Heart right ventricle (tissue), 16 donors: ENCODE measurements around the gene RSPH3. TPM values are rescaled to one million over a fixed set of nuclear protein-coding genes. Genes with fewer than 3 reads are reported as not detected.
A peak's percentile ranks its signal among the peaks of the same experiment; 100 is the strongest.
"Not testable (repeated sequence)": the region's sequence is repeated elsewhere in the genome, so short reads cannot be mapped to it uniquely, and the experiment has no call there.

ENCODE experiments used
- ATAC-seq, 8 donors: fragments of 200-7000 bp; cut with Tn5 transposase; one replicate each; pipeline ENCODE4 v1.9.1; 2020; ENCODE audit warnings: mild to moderate bottlenecking in 8 of 8, moderate library complexity in 8 of 8, moderate number of reproducible peaks in 1 of 8
- DNase-seq, 2 donors: peaks; one replicate each; pipeline ENCODE4 v3.0.0-alpha.2; 2020
- H3K27ac ChIP-seq, 10 donors: fragments of 200-600 bp; sonication (generic) in 2 of 10; one replicate each; pipeline versions ENCODE4 v1.5.0 to v1.8.0; 2020 to 2022; ENCODE audit warnings: mild to moderate bottlenecking in 3 of 10
- H3K27me3 ChIP-seq, 7 donors: fragments of 200-600 bp; one replicate each; pipeline ENCODE4 v1.8.0; 2021 to 2022; ENCODE audit warnings: mild to moderate bottlenecking in 2 of 7
- H3K36me3 ChIP-seq, 9 donors: fragments of 200-600 bp; sonication (generic) in 1 of 9; one replicate each; pipeline versions ENCODE4 v1.5.0 to v1.8.0; 2020 to 2022; ENCODE audit warnings: mild to moderate bottlenecking in 2 of 9
- H3K4me1 ChIP-seq, 9 donors: fragments of 200-600 bp; sonication (generic) in 1 of 9; one replicate each; pipeline versions ENCODE4 v1.5.0 to v1.8.0; 2020 to 2022; ENCODE audit warnings: mild to moderate bottlenecking in 4 of 9
- H3K4me3 ChIP-seq, 10 donors: fragments of 200-600 bp; sonication (generic) in 2 of 10; one replicate each; pipeline versions ENCODE4 v1.5.0 to v1.8.0; 2020 to 2022; ENCODE audit warnings: mild to moderate bottlenecking in 7 of 10, moderate library complexity in 2 of 10
- H3K9me3 ChIP-seq, 11 donors: fragments of 200-600 bp in 10 of 11; sonication (generic) in 2 of 11; one replicate each; pipeline versions ENCODE4 v1.5.0 to v1.8.0; 2013 to 2022; ENCODE audit warnings: mild to moderate bottlenecking in 2 of 11, control low read depth in 1 of 11, moderate library complexity in 1 of 11
- CTCF ChIP-seq, 9 donors: fragments of 200-600 bp; sonication (generic) in 2 of 9; IDR thresholded peaks; one replicate each; pipeline versions ENCODE4 v1.5.0 to v1.8.0; 2021 to 2022; ENCODE audit warnings: antibody characterized with exemption in 9 of 9, mild to moderate bottlenecking in 5 of 9, moderate library complexity in 1 of 9
- WGBS, 2 donors: extraction: QIAGEN DNeasy Blood & Tissue Kit; methylation state at CpG; one replicate each; pipeline ENCODE4 v1.1.7; 2013; ENCODE audit warnings: inconsistent platforms in 1 of 2; 5-methylcytosine and 5-hydroxymethylcytosine counted together
- intact Hi-C, 10 donors: fragments of 100-400 bp; cut with DNase I; formaldehyde crosslinking; loops; one replicate each; pipeline versions ENCODE4 v1.11.1 to v1.14.2; 2022
- polyA plus RNA-seq, 2 donors: library from polyadenylated mRNA; stranded (reverse); fragments of 200-250 nt; gene quantifications; one replicate each; pipeline ENCODE4 v1.2.3, GENCODE V29; 2013
- total RNA-seq, 10 donors: library from RNA; stranded (reverse); fragmentation: NEBNext Ultra II Directional in 3 of 10; extraction: Animal tissue kit (Norgen Biotek cat#: 25700) in 3 of 10; gene quantifications; one replicate each; pipeline versions ENCODE4 v1.2.1 to v1.2.4, GENCODE V29; 2021 to 2023
- donor health status: Arrhythmogenic right ventricular cardiomyopathy.
- donor health status: ischemic (EF 13 %, LVEDD 7.1; RV severe dilation, severe dysfunction).
- donor health status: healthy with polysubstance abuse.
- donor health status: DM: no; HTN: yes; CAD: no.
- donor health status: DM: no; HTN: no; CAD: no.
- donor health status: ischemic (EF 25% LVEDD 6.9; RV normal size, moderate dysfunction).
- donor health status: ischemic (EF 25% LVEDD 5.7; RV mildly dilated, moderate dysfunction).
- donor health status: healthy.
- donor health status: DM: yes; HTN: yes; CAD: no.
- donor health status: Ischemic cardiomyopathy.
- donor health status: ischemic (EF 35%, LVEDD 5.7; RV mildly dilated, moderate dysfunction).
- donor health status: nonischemic (EF 11% LVEDD 7.7; RV severe dilation, severe dysfunction).
- donor health status: DM: yes; HTN: yes; CAD: no.
- donor health status: PGD.
- donor health status: ischemic (EF 29% LVEDD 5.4; RV normal size, mild dysfunction).
- donor health status: nonischemic (EF 23%, LVEDD 6.1; RV moderate dilation, normal function).

The RSPH3 gene
- total and polyA plus RNA-seq, 12 donors: 2.3 to 11.7 (median 10.1) TPM

DNA sequence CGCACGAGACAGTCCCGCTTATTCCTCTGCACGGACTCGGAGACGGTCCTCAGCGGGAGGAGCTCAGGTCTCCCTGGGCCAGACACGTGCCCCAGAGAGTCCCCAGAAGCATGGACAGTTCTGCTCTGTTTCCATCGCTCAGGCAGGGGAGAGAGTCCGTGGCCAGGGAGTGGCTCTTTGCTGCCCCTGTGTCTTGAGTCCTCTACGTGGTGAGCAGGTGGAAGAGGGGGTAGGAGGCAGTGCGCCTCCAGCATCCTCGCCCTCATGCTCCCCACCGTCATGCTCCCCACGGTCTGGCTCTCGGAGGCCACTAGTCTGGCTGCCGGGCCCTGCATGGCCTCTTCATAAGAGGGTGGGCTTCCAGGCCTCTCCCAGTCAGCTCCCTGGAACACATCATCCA lies 35.9 kb upstream of the RSPH3 start:
- no peak for TF ChIP-seq CTCF (IDR thresholded peaks at IDR 0.05)
- Histone ChIP-seq H3K27me3 (no peaks in the 10 kb centered on the region), H3K9me3 (no peaks in the 10 kb centered on the region), H3K4me3 (no peak overlapping the region), H3K36me3 (peaks cover 0 to 60% (median 0%) of the 10 kb centered on the region in 9 donors), H3K27ac (no peak overlapping the region), H3K4me1 (peaks cover 0 to 56% (median 0%) of the 10 kb centered on the region in 9 donors)
- no peak for DNase-seq
- ATAC-seq: no peak
- intact Hi-C loops: no loop called here
- WGBS, 2 donors: 89 to 91% methylated on average over 17 of the region's 17 CpGs

DNA sequence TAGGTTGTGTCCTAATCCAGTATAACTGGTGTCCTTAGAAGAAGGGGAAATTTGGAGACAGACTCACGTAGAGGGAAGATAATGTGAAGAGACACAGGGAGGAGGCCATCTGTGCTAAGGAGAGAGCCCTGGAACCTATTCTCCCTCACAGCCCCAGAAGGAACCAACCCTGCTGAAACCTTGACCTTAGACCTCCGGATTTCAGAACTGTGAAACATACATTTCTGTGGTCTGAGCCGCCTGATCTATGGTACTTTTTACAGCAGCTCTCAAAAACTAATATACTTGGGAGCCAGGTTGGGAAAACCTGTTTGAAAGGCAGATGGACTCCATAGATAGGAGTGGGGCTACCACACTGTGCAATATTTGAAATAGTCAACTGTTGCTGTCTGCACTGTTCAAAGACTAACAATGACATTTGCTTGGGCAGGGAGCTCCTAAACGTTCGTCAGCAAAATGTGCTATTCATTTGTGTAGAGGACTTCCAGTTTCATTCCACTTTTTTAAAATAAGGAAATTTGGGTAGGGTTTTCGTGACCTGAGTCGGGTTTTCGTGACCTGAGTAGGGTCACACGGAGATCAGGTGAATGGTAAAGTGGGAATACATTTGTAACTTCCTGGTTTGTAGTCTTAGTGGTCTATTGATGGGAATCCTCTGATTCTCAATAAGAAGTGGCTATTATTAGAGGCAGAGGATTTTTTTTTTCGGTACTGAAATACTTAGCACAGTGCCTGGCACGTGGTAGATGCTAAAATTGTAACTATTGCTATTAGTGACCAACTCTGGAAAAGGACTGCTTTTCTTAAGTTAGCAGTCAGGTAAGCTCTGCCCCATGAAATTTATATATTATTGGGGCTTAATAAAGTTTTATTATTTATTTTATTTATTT lies 33.4 kb upstream of the RSPH3 start:
- H3K4me1 ChIP-seq: peaks cover 0 to 33% (median 0%) of the 10 kb centered on the region in 9 donors
- peak overlapping the region in 1 of 10 donors; percentile 63 for H3K27ac ChIP-seq
- H3K9me3 ChIP-seq: no peaks in the 10 kb centered on the region
- H3K4me3 ChIP-seq: no peak overlapping the region
- intact Hi-C loops: no loop called here
- TF ChIP-seq CTCF (IDR thresholded peaks at IDR 0.05): no peak
- H3K36me3 ChIP-seq: peaks cover 0 to 40% (median 0%) of the 10 kb centered on the region in 9 donors
- ATAC-seq (no peak), DNase-seq (no peak)
- no peaks in the 10 kb centered on the region for H3K27me3 ChIP-seq
- 85 to 89% methylated on average over 11 of the region's 11 CpGs for WGBS, 2 donors

DNA sequence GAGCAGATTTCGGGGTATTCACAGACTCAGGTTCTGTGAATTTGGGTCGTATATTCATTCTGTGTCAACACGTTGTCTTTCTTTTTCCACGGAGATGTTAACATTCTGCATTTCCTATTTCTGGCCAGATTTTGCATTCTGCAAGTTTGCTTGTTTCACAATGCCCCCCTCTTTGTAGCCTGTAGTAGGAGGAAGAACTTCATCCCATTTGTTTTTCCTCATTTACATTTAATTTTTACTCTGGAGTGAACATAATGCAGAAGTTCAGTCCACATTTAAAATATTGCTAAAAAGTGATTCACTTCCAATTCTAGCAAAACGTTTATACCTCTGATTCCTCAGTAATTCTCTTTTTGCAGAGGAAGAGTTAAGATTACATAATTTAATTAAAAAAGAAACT lies 31.8 kb upstream of the RSPH3 start:
- H3K27ac ChIP-seq: peak overlapping the region in 1 of 10 donors; percentile 73
- H3K4me3 ChIP-seq: no peak overlapping the region
- no peaks in the 10 kb centered on the region for H3K27me3 ChIP-seq
- TF ChIP-seq CTCF (IDR thresholded peaks at IDR 0.05): no peak
- H3K4me1 ChIP-seq: peaks cover 0 to 17% (median 0%) of the 10 kb centered on the region in 9 donors
- no peaks in the 10 kb centered on the region for H3K9me3 ChIP-seq
- peaks cover 0 to 25% (median 0%) of the 10 kb centered on the region in 9 donors for H3K36me3 ChIP-seq
- intact Hi-C loops: no loop called here
- ATAC-seq: no peak
- 81 to 84% methylated on average over 5 of the region's 5 CpGs for WGBS, 2 donors
- DNase-seq: no peak

GRCh38 chr6:159030168-159030567 lies 30.2 kb upstream of the RSPH3 start:
- peaks cover 0 to 8% (median 0%) of the 10 kb centered on the region in 9 donors for H3K36me3 ChIP-seq
- peaks cover 0 to 13% (median 8%) of the 10 kb centered on the region in 11 donors for H3K9me3 ChIP-seq
- DNase-seq: no peak

GRCh38 chr6:159025224-159025623 lies 25.2 kb upstream of the RSPH3 start:
- not testable (repeated sequence) for H3K4me3 ChIP-seq, H3K36me3 ChIP-seq
- WGBS, 2 donors: 98 to 100% methylated on average over 1 of the region's 1 CpG

More at GRCh38 chr6:159030168-159030567, 30.2 kb upstream of the RSPH3 start:
- no peak overlapping the region for H3K4me3 ChIP-seq
- no peak for TF ChIP-seq CTCF (IDR thresholded peaks at IDR 0.05)
- no peak for ATAC-seq
- intact Hi-C loops: no loop called here
- H3K27ac ChIP-seq: no peak overlapping the region
- 91 to 93% methylated on average over 2 of the region's 2 CpGs for WGBS, 2 donors
- peaks cover 0 to 16% (median 0%) of the 10 kb centered on the region in 9 donors for H3K4me1 ChIP-seq
- H3K27me3 ChIP-seq: no peaks in the 10 kb centered on the region

More at GRCh38 chr6:159025224-159025623, 25.2 kb upstream of the RSPH3 start:
- H3K4me1 ChIP-seq, H3K27ac ChIP-seq, DNase-seq, ATAC-seq, H3K27me3 ChIP-seq, intact Hi-C loops: not testable (repeated sequence)
- H3K9me3 ChIP-seq: peaks cover 0 to 30% (median 12%) of the 10 kb centered on the region in 11 donors
